H1 (cell line): ENCODE data around the gene TBC1D10A. TPM values are rescaled to one million over a fixed set of nuclear protein-coding genes. Genes with fewer than 3 reads are reported as not detected.

Experiments used
- CTCF ChIA-PET: fragments of 300-600 bp; sonication (Branson Sonifier 250); formaldehyde crosslinking; loops from one replicate; lab custom pipeline; 2021; ENCODE audit not compliant: partially characterized antibody; lab: Charles Lee
- POLR2A ChIA-PET: fragments of 300-600 bp; sonication (Branson Sonifier 250); formaldehyde crosslinking; loops from one replicate; lab custom pipeline; 2021; ENCODE audit warnings: inconsistent platforms; ENCODE audit not compliant: partially characterized antibody; lab: Charles Lee
- DNase-seq, 2 experiments: peaks; one replicate each; pipeline versions ENCODE4 v3.0.0 to v3.0.0-alpha.2; 2010 to 2022; ENCODE audit warnings: low spot score in 2 of 2, low read depth in 1 of 2, mixed read lengths in 1 of 2
- FAIRE-seq: peaks from 2 replicates; lab custom pipeline; 2011; peaks lifted over from hg19 to GRCh38; lab: Jason Lieb, UNC
- H2AFZ ChIP-seq: 2 replicates; pipeline ENCODE4 v1.8.1; 2012; ENCODE audit warnings: low read length, inconsistent platforms
- H2AK5ac ChIP-seq: 2 replicates; pipeline ENCODE4 v1.6.1; 2013; ENCODE audit warnings: low read depth, low read length
- H2BK120ac ChIP-seq: replicated peaks from 2 replicates; pipeline ENCODE3; 2013; ENCODE audit warnings: low read depth, low read length, inconsistent platforms
- H2BK12ac ChIP-seq: 2 replicates; pipeline ENCODE4 v1.6.1; 2013; ENCODE audit warnings: low read depth, low read length
- H2BK15ac ChIP-seq: 2 replicates; pipeline ENCODE4 v1.6.1; 2013; ENCODE audit warnings: low read length
- H2BK20ac ChIP-seq: 2 replicates; pipeline ENCODE4 v1.6.1; 2013; ENCODE audit warnings: low read length
- H2BK5ac ChIP-seq: 2 replicates; pipeline ENCODE4 v1.6.1; 2013; ENCODE audit warnings: low read depth, low read length
- H3K14ac ChIP-seq: 2 replicates; pipeline ENCODE4 v1.6.1; 2013; ENCODE audit warnings: inconsistent platforms; ENCODE audit not compliant: insufficient read length
- H3K18ac ChIP-seq: 2 replicates; pipeline ENCODE4 v1.6.1; 2013; ENCODE audit warnings: low read length; ENCODE audit errors: extremely low read depth
- H3K23ac ChIP-seq: 2 replicates; pipeline ENCODE4 v1.6.1; 2013; ENCODE audit warnings: inconsistent platforms; ENCODE audit not compliant: insufficient read length
- H3K23me2 ChIP-seq: 2 replicates; pipeline ENCODE4 v1.6.1; 2013; ENCODE audit warnings: low read depth, low read length
- H3K27ac ChIP-seq: 2 replicates; pipeline ENCODE4 v1.6.1; 2011; ENCODE audit warnings: low read depth, low read length, inconsistent platforms
- H3K27me3 ChIP-seq, 4 experiments: replicated peaks in 1 of 4; 1 replicate in 1 of 4; 2 replicates in 3 of 4; pipeline versions ENCODE4 v1.6.1 to v1.8.1; 2011 to 2013; ENCODE audit warnings: low read length in 3 of 4, mild to moderate bottlenecking in 3 of 4, inconsistent platforms in 2 of 4, mixed read lengths in 2 of 4, moderate library complexity in 1 of 4; ENCODE audit not compliant: control insufficient read depth in 3 of 4, insufficient read depth in 3 of 4; ENCODE audit errors: extremely low read depth in 1 of 4
- H3K36me3 ChIP-seq, 4 experiments: 2 replicates each; pipeline versions ENCODE4 v1.6.1 to v1.8.1; 2011 to 2013; ENCODE audit warnings: mild to moderate bottlenecking in 4 of 4, low read length in 3 of 4, moderate library complexity in 2 of 4, control low read depth in 1 of 4, inconsistent platforms in 1 of 4; ENCODE audit not compliant: insufficient read depth in 4 of 4, control insufficient read depth in 2 of 4
- H3K4ac ChIP-seq: replicated peaks from 2 replicates; pipeline ENCODE3; 2013; ENCODE audit warnings: low read length, low read depth, mixed read lengths, inconsistent platforms; ENCODE audit not compliant: insufficient read length
- H3K4me1 ChIP-seq, 4 experiments: replicated peaks in 1 of 4; 1 replicate in 1 of 4; 2 replicates in 3 of 4; pipeline versions ENCODE4 v1.6.1 to v1.8.1; 2011 to 2013; ENCODE audit warnings: low read length in 3 of 4, inconsistent platforms in 2 of 4, mixed read lengths in 1 of 4; ENCODE audit not compliant: insufficient read depth in 4 of 4, control insufficient read depth in 3 of 4
- H3K4me2 ChIP-seq, 2 experiments: 2 replicates each; pipeline versions ENCODE4 v1.6.1 to v1.8.1; 2011 to 2013; ENCODE audit warnings: low read depth in 2 of 2, low read length in 2 of 2, control low read depth in 1 of 2, inconsistent platforms in 1 of 2, mild to moderate bottlenecking in 1 of 2; ENCODE audit not compliant: insufficient read depth in 1 of 2
- H3K4me3 ChIP-seq, 4 experiments: fragments of 200-600, 300-600 bp in 1 of 4; sonication (generic), shearing (Covaris generic), sonication (Bioruptor Twin) in 1 of 4; 2 replicates each; pipeline versions ENCODE4 v1.5.1 to v1.8.1; 2011 to 2016; ENCODE audit warnings: low read length in 4 of 4, low read depth in 3 of 4, control low read depth in 2 of 4, inconsistent platforms in 2 of 4, mild to moderate bottlenecking in 2 of 4, mixed read lengths in 1 of 4, moderate library complexity in 1 of 4; ENCODE audit not compliant: insufficient read depth in 2 of 4; ENCODE audit errors: extremely low read depth in 1 of 4
- H3K56ac ChIP-seq: replicated peaks from 2 replicates; pipeline ENCODE3; 2013; ENCODE audit warnings: low read depth, mild to moderate bottlenecking, mixed read lengths, low read length, inconsistent platforms; ENCODE audit not compliant: insufficient read length
- H3K79me1 ChIP-seq: 2 replicates; pipeline ENCODE4 v1.6.1; 2013; ENCODE audit warnings: low read depth, low read length, control low read depth
- H3K79me2 ChIP-seq, 2 experiments: 2 replicates each; pipeline versions ENCODE4 v1.6.1 to v1.8.1; 2012 to 2013; ENCODE audit warnings: low read length in 2 of 2, mild to moderate bottlenecking in 2 of 2, inconsistent platforms in 1 of 2; ENCODE audit not compliant: insufficient read depth in 2 of 2, control insufficient read depth in 1 of 2
- H3K9ac ChIP-seq, 4 experiments: replicated peaks in 1 of 4; 1 replicate in 1 of 4; 2 replicates in 3 of 4; pipeline versions ENCODE4 v1.6.1 to v1.8.1; 2011 to 2013; ENCODE audit warnings: low read depth in 3 of 4, low read length in 3 of 4, control low read depth in 2 of 4, mild to moderate bottlenecking in 2 of 4, moderate library complexity in 2 of 4, inconsistent platforms in 1 of 4; ENCODE audit errors: extremely low read depth in 1 of 4
- H3K9me3 ChIP-seq, 2 experiments: 2 replicates each; pipeline versions ENCODE4 v1.6.1 to v1.8.1; 2012 to 2013; ENCODE audit warnings: mild to moderate bottlenecking in 2 of 2, moderate library complexity in 2 of 2, control low read depth in 1 of 2, inconsistent platforms in 1 of 2, low read depth in 1 of 2, low read length in 1 of 2, mixed read lengths in 1 of 2; ENCODE audit not compliant: insufficient read depth in 2 of 2
- H4K20me1 ChIP-seq, 2 experiments: replicated peaks in 1 of 2; 2 replicates each; pipeline versions ENCODE3 to v1.8.1; 2011 to 2013; ENCODE audit warnings: inconsistent platforms in 2 of 2, low read length in 2 of 2, mild to moderate bottlenecking in 1 of 2; ENCODE audit not compliant: insufficient read depth in 2 of 2, control insufficient read depth in 1 of 2
- H4K5ac ChIP-seq: 2 replicates; pipeline ENCODE4 v1.6.1; 2013; ENCODE audit warnings: low read length, low read depth, mixed read lengths, inconsistent platforms; ENCODE audit not compliant: insufficient read length
- H4K8ac ChIP-seq: 2 replicates; pipeline ENCODE4 v1.8.0; 2013; ENCODE audit warnings: mild to moderate bottlenecking, moderate library complexity, low read length, inconsistent platforms; ENCODE audit not compliant: insufficient read depth; ENCODE audit errors: extremely low read depth
- H4K91ac ChIP-seq: replicated peaks from 2 replicates; pipeline ENCODE3; 2013; ENCODE audit warnings: low read length, mixed read lengths, inconsistent platforms; ENCODE audit not compliant: insufficient read length
- EP300 ChIP-seq, 2 experiments: IDR thresholded peaks; 1 replicate in 1 of 2; 2 replicates in 1 of 2; pipeline ENCODE4 v1.6.1; 2011 to 2012; ENCODE audit warnings: low read depth in 2 of 2, low read length in 2 of 2, mild to moderate bottlenecking in 2 of 2, borderline replicate concordance in 1 of 2, inconsistent platforms in 1 of 2, moderate library complexity in 1 of 2
- WGBS, 2 experiments: shearing (Covaris generic) in 1 of 2; methylation state at CpG; one replicate each; pipeline versions ENCODE4 v1.1.6 to v1.1.7; 2013 to 2015; ENCODE audit warnings: low lambda C conversion rate in 2 of 2, mixed read lengths in 2 of 2, inconsistent platforms in 1 of 2, low coverage in 1 of 2, missing lambda C conversion rate in 1 of 2; ENCODE audit not compliant: insufficient replicate concordance in 2 of 2, insufficient coverage in 1 of 2, insufficient read length in 1 of 2; ENCODE audit errors: extremely low coverage in 1 of 2, missing lambda C conversion rate in 1 of 2; 5-methylcytosine and 5-hydroxymethylcytosine counted together
- polyA plus RNA-seq, 7 experiments: library from polyadenylated mRNA; depleted of rRNA in 3 of 7; stranded (reverse) in 5 of 7; unstranded in 2 of 7; fragments of >200 nt in 5 of 7; fragments of 200-250 nt in 2 of 7; gene quantifications; 1 replicate in 5 of 7; 2 replicates in 1 of 7; 4 replicates in 1 of 7; pipeline versions ENCODE4 v1.2.1 to v1.2.3, GENCODE V29; 2011 to 2013; ENCODE audit warnings: missing spikeins in 2 of 7, mixed read lengths in 2 of 7
- total RNA-seq: library from RNA; stranded (reverse); fragmentation: NEBNext Ultra II Directional; extraction: Animal tissue kit (Norgen Biotek cat#: 25700); gene quantifications from 2 replicates; pipeline ENCODE4 v1.2.1, GENCODE V29; 2021

The TBC1D10A gene
- total and polyA plus RNA-seq, 2 of the 8 experiments (the other 6 are each of a cell fraction or from before 2014, with no cell fraction given) = 5.4 to 7.0 TPM

- H3K56ac ChIP-seq = no peak overlapping the region
- no peak overlapping the region for H2BK5ac ChIP-seq
- H3K4ac ChIP-seq = peak overlapping the region; percentile 20
- peaks cover 15 to 35% of the 10 kb centered on the region in 2 experiments for H3K79me2 ChIP-seq
- H2BK12ac ChIP-seq = no peak overlapping the region
- TF ChIP-seq EP300 (IDR thresholded peaks at IDR 0.05; ENCODE audit: borderline replicate concordance in 1 of 2, low read depth in 2 of 2, low read length in 2 of 2) = no peak
- TF ChIP-seq, all 59 proteins: peak for 0
- Histone ChIP-seq H3K79me1 (peaks cover 17% of the 10 kb centered on the region), H3K27me3 (no peaks in the 10 kb centered on the region), H2AFZ (no peak overlapping the region), H2BK20ac (no peak overlapping the region), H4K20me1 (peaks cover 5 to 11% of the 10 kb centered on the region in 2 experiments), H2BK120ac (no peak overlapping the region), H3K14ac (no peak overlapping the region), H3K23ac (no peak overlapping the region), H3K4me1 (peaks cover 3 to 15% (median 7%) of the 10 kb centered on the region in 4 experiments), H4K5ac (no peak overlapping the region), H3K36me3 (peaks cover 3 to 7% (median 4%) of the 10 kb centered on the region in 4 experiments; a peak in 6 of 8 replicates), H2AK5ac (no peak overlapping the region), H4K91ac (peak overlapping the region; percentile 37), H3K9me3 (no peaks in the 10 kb centered on the region), H3K23me2 (peaks cover 2% of the 10 kb centered on the region; the same call in 1 of the 2 replicates), H4K8ac (no peak overlapping the region), H2BK15ac (no peak overlapping the region), H3K27ac (no peak overlapping the region), H3K9ac (peak overlapping the region in 3 of 4 experiments; percentile 3 to 39 (median 13); a peak in 2 of 7 replicates), H3K4me3 (peak overlapping the region; percentile 78 to 93 (median 91); a peak in 6 of 8 replicates), H3K4me2 (peak overlapping the region; percentile 61 to 70), H3K18ac (no peak overlapping the region; the same call in 1 of the 2 replicates)
- DNase-seq = no peak
- ChIA-PET CTCF (interaction anchor here (0.9 to 2.1 kb wide), 9 partner anchors 17 to 87 kb away, joined by 3 to 9 read pairs (median 3); partner anchors contain the start of gene TBC1D10A), POLR2A (interaction anchor here (0.7 to 11.5 kb wide), 15 partner anchors 8 to 69 kb away, joined by 3 to 129 read pairs (median 4); partner anchors contain the start of genes CASTOR1 and TBC1D10A)
- no peak for FAIRE-seq
- WGBS, 2 experiments = 49% methylated on average over 16 of the region's 22 CpGs; no CpG with 5 or more reads in 1 of the 2 experiments
Measured at GRCh38 chr22:30357650-30358215, 31.0 kb upstream of the TBC1D10A start.
